ENCODE data around the gene FNBP1.

GRCh38 chr9:129840034-129840433 lies 203.0 kb downstream of the FNBP1 start:
- TF ChIP-seq, protein P1, sequence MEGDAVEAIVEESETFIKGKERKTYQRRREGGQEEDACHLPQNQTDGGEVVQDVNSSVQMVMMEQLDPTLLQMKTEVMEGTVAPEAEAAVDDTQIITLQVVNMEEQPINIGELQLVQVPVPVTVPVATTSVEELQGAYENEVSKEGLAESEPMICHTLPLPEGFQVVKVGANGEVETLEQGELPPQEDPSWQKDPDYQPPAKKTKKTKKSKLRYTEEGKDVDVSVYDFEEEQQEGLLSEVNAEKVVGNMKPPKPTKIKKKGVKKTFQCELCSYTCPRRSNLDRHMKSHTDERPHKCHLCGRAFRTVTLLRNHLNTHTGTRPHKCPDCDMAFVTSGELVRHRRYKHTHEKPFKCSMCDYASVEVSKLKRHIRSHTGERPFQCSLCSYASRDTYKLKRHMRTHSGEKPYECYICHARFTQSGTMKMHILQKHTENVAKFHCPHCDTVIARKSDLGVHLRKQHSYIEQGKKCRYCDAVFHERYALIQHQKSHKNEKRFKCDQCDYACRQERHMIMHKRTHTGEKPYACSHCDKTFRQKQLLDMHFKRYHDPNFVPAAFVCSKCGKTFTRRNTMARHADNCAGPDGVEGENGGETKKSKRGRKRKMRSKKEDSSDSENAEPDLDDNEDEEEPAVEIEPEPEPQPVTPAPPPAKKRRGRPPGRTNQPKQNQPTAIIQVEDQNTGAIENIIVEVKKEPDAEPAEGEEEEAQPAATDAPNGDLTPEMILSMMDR (IDR thresholded peaks at IDR 0.05) = no peak
- TF ChIP-seq POLR2A (IDR thresholded peaks at IDR 0.05) = no peak
